Fibroblast of pulmonary artery (primary cell): Measurements from ENCODE around the gene TMPRSS3.

ENCODE experiments used
- DNase-seq: peaks from one replicate; pipeline ENCODE4 v3.0.0-alpha.2; 2010; ENCODE audit warnings: low read depth
- H3K4me3 ChIP-seq: replicated peaks from 2 replicates; pipeline ENCODE4 v1.5.1; 2011; ENCODE audit warnings: low read depth, mild to moderate bottlenecking, control low read depth, low read length, moderate library complexity
- CTCF ChIP-seq: IDR thresholded peaks from 2 replicates; pipeline ENCODE4 v1.5.1; 2011; ENCODE audit warnings: mild to moderate bottlenecking, control low read depth, low read length, inconsistent platforms; ENCODE audit errors: missing control alignments

The TMPRSS3 gene

GRCh38 chr21:42375966-42376337, 19.9 kb downstream of the TMPRSS3 start:
- DNase-seq: no peak
- H3K4me3 ChIP-seq: no peak overlapping the region
- no peak for TF ChIP-seq CTCF

GRCh38 chr21:42375506-42375905, 20.3 kb downstream of the TMPRSS3 start:
- H3K4me3 ChIP-seq: no peak overlapping the region
- TF ChIP-seq CTCF: no peak
- DNase-seq: no peak

- no peak for TF ChIP-seq CTCF
- no peak overlapping the region for H3K4me3 ChIP-seq
- DNase-seq: no peak
Observed at GRCh38 chr21:42374864-42375499, 20.9 kb downstream of the TMPRSS3 start.

GRCh38 chr21:42374457-42374856, 21.4 kb downstream of the TMPRSS3 start:
- H3K4me3 ChIP-seq: no peak overlapping the region
- TF ChIP-seq CTCF: no peak
- DNase-seq: no peak

GRCh38 chr21:42373908-42374455, 21.9 kb downstream of the TMPRSS3 start:
- DNase-seq: no peak
- TF ChIP-seq CTCF: no peak
- no peak overlapping the region for H3K4me3 ChIP-seq

- H3K4me3 ChIP-seq: no peak overlapping the region
- DNase-seq: no peak
- no peak for TF ChIP-seq CTCF
Observed at GRCh38 chr21:42373196-42373907, 22.5 kb downstream of the TMPRSS3 start.
